ENCODE data around the gene KAT6B. TPM values are rescaled to one million over a fixed set of nuclear protein-coding genes. Genes with fewer than 3 reads are reported as not detected.

The KAT6B gene
- total and polyA plus RNA-seq, 2 of the 8 experiments (the other 6 are each of a cell fraction or from before 2014, with no cell fraction given) = 7.3 to 30.8 TPM

DNA sequence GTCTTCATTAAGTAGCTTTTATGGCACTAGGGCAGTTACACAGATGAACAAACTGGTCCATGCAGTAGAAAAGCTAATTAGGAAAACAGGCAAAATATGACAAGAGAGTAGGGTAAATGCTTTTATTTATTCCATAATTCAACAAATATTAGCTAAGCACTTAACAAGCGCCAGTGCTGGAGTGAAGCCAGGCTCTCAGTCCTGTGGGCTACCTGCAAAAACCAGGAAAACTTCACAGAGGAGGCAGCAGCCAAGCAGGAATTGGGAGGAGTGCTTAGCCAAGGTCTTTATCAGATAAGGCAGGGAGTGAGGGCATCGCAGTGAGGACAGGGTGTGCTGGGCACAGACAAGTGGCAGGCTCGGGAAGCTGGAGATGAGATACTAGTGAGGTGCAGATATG lies 4.9 kb upstream of the KAT6B start:
- Histone ChIP-seq H4K20me1 (replicated peaks in 1 of 2; ENCODE audit: control insufficient read depth in 1 of 2, insufficient read depth in 2 of 2, low read length in 2 of 2) (no peaks in the 10 kb centered on the region), H3K56ac (replicated peaks; ENCODE audit: insufficient read length, low read depth, low read length) (no peak overlapping the region), H4K5ac (ENCODE audit: insufficient read length, low read depth, low read length) (no peak overlapping the region), H3K27me3 (replicated peaks in 1 of 4; ENCODE audit: control insufficient read depth in 3 of 4, extremely low read depth in 1 of 4, insufficient read depth in 3 of 4, low read length in 3 of 4) (no peaks in the 10 kb centered on the region), H2BK5ac (ENCODE audit: low read depth, low read length) (no peak overlapping the region), H3K79me1 (ENCODE audit: low read depth, low read length) (no peaks in the 10 kb centered on the region), H2BK20ac (ENCODE audit: low read length) (no peak overlapping the region), H3K4ac (replicated peaks; ENCODE audit: insufficient read length, low read depth, low read length) (no peak overlapping the region), H2BK12ac (ENCODE audit: low read depth, low read length) (no peak overlapping the region), H3K27ac (ENCODE audit: low read depth, low read length) (no peak overlapping the region), H3K23ac (ENCODE audit: insufficient read length) (no peak overlapping the region), H3K4me2 (ENCODE audit: insufficient read depth in 1 of 2, low read depth in 2 of 2, low read length in 2 of 2) (no peak overlapping the region), H3K18ac (ENCODE audit: extremely low read depth, low read length) (no peak overlapping the region), H3K36me3 (ENCODE audit: control insufficient read depth in 2 of 4, insufficient read depth in 4 of 4, low read length in 3 of 4) (no peaks in the 10 kb centered on the region), H3K23me2 (ENCODE audit: low read depth, low read length) (peaks cover 9% of the 10 kb centered on the region; the same call in 1 of the 2 replicates), H2BK15ac (ENCODE audit: low read length) (no peak overlapping the region), H4K8ac (ENCODE audit: extremely low read depth, insufficient read depth, low read length) (no peak overlapping the region), H3K79me2 (ENCODE audit: control insufficient read depth in 1 of 2, insufficient read depth in 2 of 2, low read length in 2 of 2) (no peaks in the 10 kb centered on the region), H2AFZ (ENCODE audit: low read length) (no peak overlapping the region), H3K4me3 (ENCODE audit: extremely low read depth in 1 of 4, insufficient read depth in 2 of 4, low read depth in 3 of 4, low read length in 4 of 4) (no peak overlapping the region), H3K9me3 (ENCODE audit: insufficient read depth in 2 of 2, low read depth in 1 of 2, low read length in 1 of 2) (peaks cover 3 to 5% of the 10 kb centered on the region in 2 experiments; a peak in 2 of 4 replicates), H3K14ac (ENCODE audit: insufficient read length) (no peak overlapping the region), H3K9ac (replicated peaks in 1 of 4; ENCODE audit: extremely low read depth in 1 of 4, low read depth in 3 of 4, low read length in 3 of 4) (no peak overlapping the region), H2AK5ac (ENCODE audit: low read depth, low read length) (peak overlapping the region; percentile 75; the same call in 1 of the 2 replicates), H2BK120ac (replicated peaks; ENCODE audit: low read depth, low read length) (no peak overlapping the region), H3K4me1 (replicated peaks in 1 of 4; ENCODE audit: control insufficient read depth in 3 of 4, insufficient read depth in 4 of 4, low read length in 3 of 4) (peaks cover 3 to 8% (median 5%) of the 10 kb centered on the region in 4 experiments; a peak in 6 of 7 replicates), H4K91ac (replicated peaks; ENCODE audit: insufficient read length, low read length) (no peak overlapping the region)
- POLR2A ChIA-PET (ENCODE audit: partially characterized antibody) = interaction anchor here (0.6 kb wide), 1 partner anchor 155 kb away, joined by 3 read pairs; no protein-coding TSS in a partner anchor
- CTCF ChIA-PET (ENCODE audit: partially characterized antibody) = interaction anchor here (1.4 kb wide), 1 partner anchor 200 kb away, joined by 3 read pairs; no protein-coding TSS in a partner anchor
- FAIRE-seq = no peak
- whole genome bisulfite sequencing, 2 experiments (ENCODE audit: extremely low coverage in 1 of 2, insufficient coverage in 1 of 2, insufficient read length in 1 of 2, insufficient replicate concordance in 2 of 2, low coverage in 1 of 2, low lambda C conversion rate in 2 of 2, missing lambda C conversion rate in 1 of 2) = 88% methylated on average over 3 of the region's 3 CpGs; no CpG with 5 or more reads in 1 of the 2 experiments
- no peak for DNase-seq (ENCODE audit: low read depth in 1 of 2, low spot score in 2 of 2)
- no peak for TF ChIP-seq KDM1A (IDR thresholded peaks at IDR 0.05; ENCODE audit: borderline replicate concordance, low read length)
- TF ChIP-seq NRF1 (IDR thresholded peaks at IDR 0.05; ENCODE audit: low read depth, low read length) = no peak
- TF ChIP-seq TAF1 (IDR thresholded peaks at IDR 0.05; ENCODE audit: low read depth, low read length) = no peak
- TF ChIP-seq TCF12 (IDR thresholded peaks at IDR 0.05; ENCODE audit: low read depth, low read length) = no peak
- TF ChIP-seq SP1 (IDR thresholded peaks at IDR 0.05; ENCODE audit: low read depth, low read length) = no peak
- no peak for TF ChIP-seq SIN3A (conservative IDR thresholded peaks at IDR 0.05 in 1 of 2, IDR thresholded peaks at IDR 0.05 in 1 of 2; ENCODE audit: low read depth in 1 of 2, low read length in 2 of 2)
- TF ChIP-seq RBBP5 (IDR thresholded peaks at IDR 0.05; ENCODE audit: borderline replicate concordance, low read depth, low read length) = no peak
- TF ChIP-seq RAD21 (IDR thresholded peaks at IDR 0.05 in 1 of 2, conservative IDR thresholded peaks at IDR 0.05 in 1 of 2; ENCODE audit: low read depth in 2 of 2, low read length in 2 of 2) = no peak

All from H1 (cell line).